Measurements from ENCODE around the gene DDIAS.

DDIAS gene

GRCh38 chr11:82858556-82859091 is 42.9 kb upstream of the DDIAS start:
- H3K4me3 ChIP-seq (ENCODE audit: low read length) = peak overlapping the region; percentile 27
- TF ChIP-seq CTCF (conservative IDR thresholded peaks at IDR 0.05; ENCODE audit: low read length) = no peak
- peak; percentile 81 for DNase-seq (ENCODE audit: low read depth)

- DNase-seq (ENCODE audit: low read depth) = peak; percentile 31
- no peak overlapping the region for H3K4me3 ChIP-seq (ENCODE audit: low read length)
- no peak for TF ChIP-seq CTCF (conservative IDR thresholded peaks at IDR 0.05; ENCODE audit: low read length)
Observed at GRCh38 chr11:82859750-82860149, 41.8 kb upstream of the DDIAS start.

GRCh38 chr11:82862379-82862778 is 39.2 kb upstream of the DDIAS start:
- TF ChIP-seq CTCF (conservative IDR thresholded peaks at IDR 0.05; ENCODE audit: low read length) = no peak
- no peak for DNase-seq (ENCODE audit: low read depth)
- H3K4me3 ChIP-seq (ENCODE audit: low read length) = no peak overlapping the region

- no peak for TF ChIP-seq CTCF (conservative IDR thresholded peaks at IDR 0.05; ENCODE audit: low read length)
- DNase-seq (ENCODE audit: low read depth) = no peak
- H3K4me3 ChIP-seq (ENCODE audit: low read length) = no peak overlapping the region
Observed at GRCh38 chr11:82863209-82863608, 38.3 kb upstream of the DDIAS start.

- peak; percentile 47 for DNase-seq (ENCODE audit: low read depth)
- TF ChIP-seq CTCF (conservative IDR thresholded peaks at IDR 0.05; ENCODE audit: low read length) = peak; percentile 66
- H3K4me3 ChIP-seq (ENCODE audit: low read length) = no peak overlapping the region
Observed at GRCh38 chr11:82864268-82864667, 37.3 kb upstream of the DDIAS start.

- DNase-seq (ENCODE audit: low read depth) = peak; percentile 7
- TF ChIP-seq CTCF (conservative IDR thresholded peaks at IDR 0.05; ENCODE audit: low read length) = no peak
- H3K4me3 ChIP-seq (ENCODE audit: low read length) = no peak overlapping the region
Observed at GRCh38 chr11:82865841-82866240, 35.7 kb upstream of the DDIAS start.

GRCh38 chr11:82867495-82868082 is 33.9 kb upstream of the DDIAS start:
- peak; percentile 71 for TF ChIP-seq CTCF (conservative IDR thresholded peaks at IDR 0.05; ENCODE audit: low read length)
- H3K4me3 ChIP-seq (ENCODE audit: low read length) = peak overlapping the region; percentile 49
- peak; percentile 74 for DNase-seq (ENCODE audit: low read depth)
